BJ (cell line): ENCODE data around the gene RILPL2. TPM values are rescaled to one million over a fixed set of nuclear protein-coding genes. Genes with fewer than 3 reads are reported as not detected.
"Not testable (repeated sequence)": the region's sequence is repeated elsewhere in the genome, so short reads cannot be mapped to it uniquely, and the experiment has no call there.

Experiments
- CTCF ChIA-PET: fragments of 350-600 bp; formaldehyde crosslinking; extraction: SDS; loops from one replicate; lab custom pipeline; 2021; ENCODE audit warnings: antibody characterized with exemption, inconsistent platforms; lab: Yijun Ruan, JAX
- POLR2A ChIA-PET: fragments of 300-600 bp; sonication (Branson Sonifier 250); formaldehyde crosslinking; extraction: SDS; loops from one replicate; lab custom pipeline; 2021; ENCODE audit warnings: antibody characterized with exemption; lab: Charles Lee
- DNase-seq: peaks from one replicate; pipeline ENCODE4 v3.0.0-alpha.2; 2011; ENCODE audit warnings: low read depth
- H3K27me3 ChIP-seq: 2 replicates; pipeline ENCODE4 v1.6.0; 2011; ENCODE audit warnings: low read length; ENCODE audit not compliant: control insufficient read depth, insufficient read depth
- H3K36me3 ChIP-seq: 2 replicates; pipeline ENCODE4 v1.5.1; 2011; ENCODE audit warnings: low read length; ENCODE audit not compliant: control insufficient read depth, insufficient read depth
- H3K4me3 ChIP-seq: 2 replicates; pipeline ENCODE4 v1.5.1; 2011; ENCODE audit warnings: low read depth, mild to moderate bottlenecking, control low read depth, low read length
- CTCF ChIP-seq: IDR thresholded peaks from 2 replicates; pipeline ENCODE4 v1.5.1; 2011; ENCODE audit warnings: low read depth, mild to moderate bottlenecking, control low read depth, inconsistent platforms, low read length, moderate library complexity; ENCODE audit not compliant: insufficient read depth
- polyA minus RNA-seq: library from RNA; depleted of rRNA, polyadenylated mRNA; stranded (reverse); fragments of >200 nt; gene quantifications from 2 replicates; pipeline ENCODE4 v1.2.3, GENCODE V29; 2011; rRNA and poly(A)+ RNA removed
- polyA plus RNA-seq: library from polyadenylated mRNA; depleted of rRNA; stranded (reverse); fragments of >200 nt; gene quantifications from 2 replicates; pipeline ENCODE4 v1.2.3, GENCODE V29; 2011; rRNA removed

Gene RILPL2
- polyA plus RNA-seq, result 6.7 and 6.8 TPM in 2 replicates
- polyA minus RNA-seq, result 1.7 and 1.8 TPM in 2 replicates

- DNase-seq, result peak; percentile 39
- ChIA-PET POLR2A (interaction anchor here (0.6 kb wide), 1 partner anchor 542 kb away, joined by 6 read pairs; no protein-coding TSS in a partner anchor), CTCF (no interaction called here)
- Histone ChIP-seq H3K4me3 (peak within 1 kb of the TSS; percentile 59), H3K27me3 (no peaks in the 10 kb centered on the region), H3K36me3 (no peaks in the 10 kb centered on the region)
- 0 out of 2 replicates have a peak, but pooled peaks have one; percentile 10 for TF ChIP-seq CTCF
Measured at GRCh38 chr12:123436017-123436964, at the start of gene RILPL2. TSS of gene RILPL2 (minus strand) at chr12:123436684. CDS start at chr12:123436420, 264 bp downstream.

GRCh38 chr12:123485756-123486155 lies 49.3 kb upstream of the RILPL2 start:
- no peak for TF ChIP-seq CTCF
- ChIA-PET POLR2A (no interaction called here), CTCF (no interaction called here)
- no peak for DNase-seq
- Histone ChIP-seq H3K27me3 (no peaks in the 10 kb centered on the region), H3K36me3 (0 out of 2 replicates have a peak, but pooled peaks cover 3% of the 10 kb centered on the region), H3K4me3 (no peak overlapping the region)

- no peak for TF ChIP-seq CTCF
- no peak for DNase-seq
- Histone ChIP-seq H3K36me3 (peaks cover 6% of the 10 kb centered on the region), H3K4me3 (no peak overlapping the region), H3K27me3 (no peaks in the 10 kb centered on the region)
- ChIA-PET CTCF (no interaction called here), POLR2A (no interaction called here)
Measured at GRCh38 chr12:123483602-123484248, 47.2 kb upstream of the RILPL2 start.

GRCh38 chr12:123482876-123483275 lies 46.4 kb upstream of the RILPL2 start:
- Histone ChIP-seq H3K4me3 (no peak overlapping the region), H3K27me3 (no peaks in the 10 kb centered on the region), H3K36me3 (peaks cover 10% of the 10 kb centered on the region)
- POLR2A ChIA-PET, result no interaction called here
- CTCF ChIA-PET, result interaction anchor here (0.7 kb wide), 1 partner anchor 119 kb away, joined by 4 read pairs; the partner anchor contains the start of gene DDX55
- no peak for TF ChIP-seq CTCF
- DNase-seq, result no peak

GRCh38 chr12:123481251-123481650 lies 44.8 kb upstream of the RILPL2 start:
- DNase-seq, H3K27me3 ChIP-seq, H3K4me3 ChIP-seq, POLR2A ChIA-PET, CTCF ChIA-PET: not testable (repeated sequence)
- H3K36me3 ChIP-seq, result peaks cover 13% of the 10 kb centered on the region
